ENCODE results near the gene TAB2.

The TAB2 gene

DNA sequence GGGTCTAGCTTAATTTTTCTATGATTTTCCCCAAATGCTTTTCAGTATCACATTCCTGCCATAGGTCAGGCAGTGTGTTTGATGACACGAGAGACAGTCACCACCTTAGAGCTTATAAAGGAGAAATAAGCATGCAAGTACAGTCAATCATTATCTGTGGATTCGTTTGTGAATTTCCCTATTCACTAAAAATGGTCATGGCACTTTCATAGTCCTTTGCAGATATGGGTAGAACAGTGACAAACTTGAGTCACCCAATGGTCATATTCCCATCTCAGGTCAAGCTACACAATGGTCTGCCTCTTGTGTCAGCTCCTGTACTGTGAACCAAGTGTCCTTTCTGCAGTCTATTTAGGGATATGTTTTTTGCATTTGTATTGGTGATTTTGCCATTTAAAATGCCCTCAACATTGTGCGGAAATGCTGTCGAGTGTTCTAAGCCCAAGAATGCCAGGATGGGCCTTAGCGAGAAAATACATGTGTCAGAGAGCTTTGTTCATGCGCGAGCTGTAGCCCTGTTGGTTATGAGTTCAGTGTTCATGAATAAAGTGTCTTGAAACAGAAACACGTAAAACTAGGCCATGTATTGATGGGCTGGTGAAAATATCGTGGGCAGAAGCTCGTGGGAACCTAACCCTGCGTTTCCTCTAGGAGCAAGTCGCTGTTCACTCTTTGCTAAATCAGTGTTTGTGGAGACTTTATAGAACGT is 102.3 kb downstream of the TAB2 start:
- no peak for DNase-seq (ENCODE audit: low read depth)

DNA sequence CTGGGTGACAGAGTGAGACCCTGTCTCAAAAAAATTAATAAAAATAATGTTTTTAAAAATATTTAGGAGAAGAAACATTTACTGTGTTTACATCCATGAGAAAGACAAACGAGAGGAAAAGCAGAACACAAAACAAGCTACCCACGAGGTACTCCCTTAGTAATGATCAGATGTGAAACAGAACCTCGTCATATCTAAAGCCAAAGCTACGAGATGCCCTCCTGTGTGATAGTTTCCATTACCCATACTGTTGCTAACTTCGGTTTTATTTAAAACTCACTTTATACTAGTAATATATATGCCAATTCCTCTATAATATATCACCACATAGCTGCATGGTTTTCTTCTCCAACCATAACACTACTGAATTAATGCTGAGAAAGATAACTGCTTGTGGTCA is 103.6 kb downstream of the TAB2 start:
- DNase-seq (ENCODE audit: low read depth) = no peak

- no peak for DNase-seq (ENCODE audit: low read depth)
Measured at GRCh38 chr6:149422581-149422980, 105.1 kb downstream of the TAB2 start.

GRCh38 chr6:149423964-149424440 is 106.5 kb downstream of the TAB2 start:
- DNase-seq (ENCODE audit: low read depth) = no peak

- no peak for DNase-seq (ENCODE audit: low read depth)
Measured at GRCh38 chr6:149425224-149425623, 107.7 kb downstream of the TAB2 start.

DNA sequence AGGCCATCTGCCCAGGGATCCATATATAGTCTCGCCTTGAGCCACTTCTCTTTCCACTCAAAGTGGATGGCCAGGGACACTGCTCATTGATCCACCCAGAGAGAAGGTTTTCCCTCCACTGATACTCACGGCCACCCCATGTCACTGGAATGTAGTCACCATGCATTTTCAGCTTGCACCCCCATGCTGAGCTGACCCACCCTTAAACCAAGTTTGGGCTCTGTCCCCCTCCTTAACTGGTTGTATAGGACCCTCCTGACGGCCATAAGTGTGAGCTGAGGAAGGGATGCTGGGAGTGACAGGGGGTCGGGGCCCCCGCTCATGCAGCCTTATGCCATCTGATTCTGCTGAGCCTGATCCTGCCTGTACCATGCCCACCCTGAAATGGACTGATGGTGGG is 108.2 kb downstream of the TAB2 start:
- DNase-seq (ENCODE audit: low read depth) = no peak

DNA sequence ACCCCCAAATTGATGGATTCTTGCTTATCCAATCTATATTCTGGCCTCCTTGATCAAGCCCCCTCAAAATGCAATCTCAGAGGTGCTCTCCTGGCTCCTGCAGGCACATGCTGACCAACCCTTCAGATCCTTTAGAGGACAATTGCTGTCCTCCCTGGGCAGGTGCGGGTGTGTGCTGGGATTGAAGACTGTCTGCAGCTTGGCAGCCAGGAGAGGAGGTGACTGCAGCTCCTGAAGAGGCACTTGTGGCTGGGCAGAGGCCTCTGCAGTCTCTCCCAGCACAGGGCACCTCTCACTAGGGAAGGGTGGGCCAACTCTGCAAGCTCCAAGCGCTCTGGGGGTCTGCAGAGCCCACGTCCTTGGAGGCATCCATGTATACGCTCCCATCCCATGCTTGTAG is 111.1 kb downstream of the TAB2 start:
- DNase-seq (ENCODE audit: low read depth) = no peak

DNA sequence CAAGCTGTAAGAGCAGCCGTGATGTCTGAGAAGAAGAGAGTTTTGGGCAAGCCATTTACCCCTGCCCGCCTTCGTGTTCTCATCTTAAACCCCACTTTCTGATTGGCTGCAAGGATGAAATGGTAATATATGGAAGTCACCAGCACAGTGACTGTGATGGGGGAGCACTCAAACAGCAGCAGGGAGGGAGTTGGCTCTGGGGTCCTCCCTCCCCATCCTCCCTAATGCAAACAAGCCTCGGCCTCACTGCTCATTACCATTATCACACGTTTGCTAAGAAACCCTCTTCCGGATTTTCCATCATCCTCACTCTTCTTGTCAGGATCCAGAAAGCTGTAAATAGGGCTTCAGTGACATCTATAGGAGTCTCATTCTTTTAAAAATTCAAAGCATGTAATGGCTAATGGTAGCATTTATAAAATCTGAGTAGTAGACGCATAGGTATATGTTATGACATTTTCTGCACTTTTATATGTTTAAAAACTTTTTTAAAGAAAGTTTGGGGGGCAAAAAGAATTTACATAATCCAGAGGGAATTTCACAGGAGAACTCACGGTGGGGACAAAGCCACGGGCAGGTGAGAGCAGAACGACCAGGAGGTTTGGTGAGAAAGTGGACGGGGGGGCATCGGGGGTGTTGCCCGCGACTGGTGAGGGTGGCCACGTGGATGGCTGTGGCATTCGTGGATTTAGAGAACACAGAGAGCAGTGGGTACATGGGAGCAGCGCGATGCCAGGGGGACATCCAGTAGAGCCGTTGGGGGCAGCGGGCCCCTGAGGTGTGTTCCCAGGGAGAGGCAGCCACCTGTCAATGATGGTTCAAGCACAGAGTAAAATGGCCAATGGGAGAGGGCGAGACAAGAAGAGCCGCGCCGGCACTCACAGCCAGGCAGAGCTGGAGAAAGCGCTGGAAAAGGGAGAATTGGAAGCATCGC is 112.2 kb downstream of the TAB2 start:
- no peak for DNase-seq (ENCODE audit: low read depth)

GRCh38 chr6:149431905-149432775 is 114.6 kb downstream of the TAB2 start:
- DNase-seq (ENCODE audit: low read depth) = peak; percentile 84

GRCh38 chr6:149433405-149433804 is 115.9 kb downstream of the TAB2 start:
- no peak for DNase-seq (ENCODE audit: low read depth)

GRCh38 chr6:149433881-149434280 is 116.4 kb downstream of the TAB2 start:
- no peak for DNase-seq (ENCODE audit: low read depth)

DNA sequence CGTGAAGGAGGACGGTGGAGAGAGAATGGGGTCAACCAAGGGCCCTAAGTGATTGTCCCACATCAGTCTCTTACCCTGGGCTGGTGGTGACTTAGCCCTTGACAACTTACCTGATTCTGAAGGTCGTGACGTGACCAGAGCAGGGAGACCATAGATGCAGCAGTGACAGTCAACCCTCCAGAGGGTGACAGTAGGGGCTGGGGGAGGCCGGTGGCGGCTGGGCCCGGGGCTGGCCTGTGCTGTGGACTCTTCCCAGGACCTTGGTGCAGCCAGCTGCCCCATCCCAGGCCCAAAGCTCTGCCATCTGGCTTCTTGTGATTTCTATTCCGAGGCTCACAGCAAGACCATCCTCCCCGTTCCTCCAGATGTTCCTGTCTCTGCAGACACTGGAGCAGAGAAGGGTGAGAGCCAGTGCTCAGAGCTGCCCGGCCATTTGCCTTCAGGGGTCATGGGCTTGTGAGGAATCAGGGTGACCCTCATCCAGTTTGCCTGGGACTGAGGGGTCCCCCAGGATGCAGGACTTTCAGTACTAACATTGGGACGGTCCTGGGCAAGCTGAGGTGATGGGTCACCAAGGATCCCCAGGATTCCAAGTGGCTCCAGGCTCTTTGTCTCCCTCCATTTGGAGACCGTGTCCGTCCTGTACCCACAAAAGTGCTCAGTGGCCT is 118.5 kb downstream of the TAB2 start:
- no peak for DNase-seq (ENCODE audit: low read depth)

DNA sequence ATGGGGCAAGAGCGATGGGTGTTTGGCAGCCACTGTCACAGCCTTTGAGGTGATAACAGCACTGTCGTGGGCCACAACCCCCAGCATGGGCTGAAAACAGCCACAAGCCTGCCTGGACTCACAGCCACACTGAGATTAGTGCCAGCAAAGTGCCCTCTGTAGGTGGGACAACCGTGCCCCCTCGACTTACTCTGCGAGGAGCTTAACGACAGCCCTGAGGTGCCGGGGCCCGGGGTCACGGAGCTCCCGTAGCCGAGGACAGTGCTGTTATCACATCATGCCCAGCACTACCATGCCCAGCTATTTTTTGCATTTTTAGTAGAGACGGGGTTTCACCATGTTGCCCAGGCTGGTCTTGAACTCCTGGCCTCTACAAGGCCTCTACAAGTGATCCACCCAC is 119.1 kb downstream of the TAB2 start:
- no peak for DNase-seq (ENCODE audit: low read depth)

GRCh38 chr6:149437212-149437611 is 119.7 kb downstream of the TAB2 start:
- DNase-seq (ENCODE audit: low read depth) = no peak

- no peak for DNase-seq (ENCODE audit: low read depth)
Measured at GRCh38 chr6:149438855-149439254, 121.3 kb downstream of the TAB2 start.

GRCh38 chr6:149439626-149440025 is 122.1 kb downstream of the TAB2 start:
- DNase-seq (ENCODE audit: low read depth) = no peak

GRCh38 chr6:149440735-149441671 is 123.5 kb downstream of the TAB2 start:
- DNase-seq (ENCODE audit: low read depth) = no peak

DNA sequence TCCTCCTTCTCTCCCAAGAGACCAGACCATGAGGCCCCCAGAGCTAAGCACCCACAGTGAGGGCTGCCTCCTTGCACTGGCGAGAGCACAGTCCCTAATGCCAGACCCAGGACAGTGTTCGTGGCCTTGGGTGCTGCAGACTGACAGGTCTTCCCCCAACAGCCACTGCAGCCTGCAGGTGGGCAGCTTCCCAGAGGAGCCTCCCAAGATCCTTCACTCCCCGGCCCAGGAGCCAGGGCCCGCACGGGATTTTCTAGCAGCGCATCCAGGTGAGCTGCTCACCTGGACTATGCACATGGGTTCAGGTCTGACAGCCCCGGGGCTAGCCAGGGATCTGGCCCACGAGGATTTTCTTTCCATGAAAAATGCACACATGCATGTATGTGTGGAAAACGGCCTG is 124.2 kb downstream of the TAB2 start:
- no peak for DNase-seq (ENCODE audit: low read depth)

GRCh38 chr6:149443411-149444181 is 126.1 kb downstream of the TAB2 start:
- DNase-seq (ENCODE audit: low read depth) = no peak
